ENCODE data around the gene USH2A. TPM values are rescaled to one million over a fixed set of nuclear protein-coding genes. Genes with fewer than 3 reads are reported as not detected.

The USH2A gene
- total and polyA plus RNA-seq, 8 donors, result 0.37 to 0.58 TPM; not detected in 6

- Histone ChIP-seq H3K27ac (no peak overlapping the region), H3K4me1 (no peaks in the 10 kb centered on the region), H3K36me3 (no peaks in the 10 kb centered on the region), H3K27me3 (no peaks in the 10 kb centered on the region), H3K9me3 (no peaks in the 10 kb centered on the region), H3K4me3 (no peak overlapping the region)
- DNase-seq, result no peak
- TF ChIP-seq CTCF (IDR thresholded peaks at IDR 0.05) (no peak), POLR2A (IDR thresholded peaks at IDR 0.05) (no peak), POLR2AphosphoS5 (IDR thresholded peaks at IDR 0.05) (no peak), EP300 (IDR thresholded peaks at IDR 0.05) (no peak)
- intact Hi-C loops (cut with DNase I; ENCODE audit: low total_unique reads), result no loop called here
Measured at GRCh38 chr1:216064643-216065042, 358.6 kb downstream of the USH2A start.

- 90 to 97% (median 94%) methylated on average over 4 of the region's 4 CpGs for WGBS, 5 donors
- TF ChIP-seq POLR2AphosphoS5 (IDR thresholded peaks at IDR 0.05) (no peak), EP300 (IDR thresholded peaks at IDR 0.05) (no peak), POLR2A (IDR thresholded peaks at IDR 0.05) (no peak), CTCF (IDR thresholded peaks at IDR 0.05) (no peak)
Measured at GRCh38 chr1:216057947-216058346, 365.3 kb downstream of the USH2A start.

GRCh38 chr1:216057063-216057462 lies 366.2 kb downstream of the USH2A start:
- no peak for DNase-seq
- no peaks in the 10 kb centered on the region for H3K27me3 ChIP-seq
- no peak overlapping the region for H3K27ac ChIP-seq
- H3K4me3 ChIP-seq, result no peak overlapping the region
- no peak for TF ChIP-seq POLR2AphosphoS5 (IDR thresholded peaks at IDR 0.05)
- peaks cover 0 to 10% (median 0%) of the 10 kb centered on the region in 4 donors for H3K4me1 ChIP-seq
- intact Hi-C loops (cut with DNase I; ENCODE audit: low total_unique reads), result no loop called here
- no peaks in the 10 kb centered on the region for H3K9me3 ChIP-seq
- 27 to 57% (median 51%) methylated on average over 1 of the region's 1 CpG for WGBS, 5 donors
- no peaks in the 10 kb centered on the region for H3K36me3 ChIP-seq

More at GRCh38 chr1:216057947-216058346, 365.3 kb downstream of the USH2A start:
- no peaks in the 10 kb centered on the region for H3K27me3 ChIP-seq
- H3K4me3 ChIP-seq, result no peak overlapping the region
- no peaks in the 10 kb centered on the region for H3K36me3 ChIP-seq
- H3K4me1 ChIP-seq, result peaks cover 0 to 10% (median 0%) of the 10 kb centered on the region in 4 donors
- H3K27ac ChIP-seq, result no peak overlapping the region
- intact Hi-C loops (cut with DNase I; ENCODE audit: low total_unique reads), result no loop called here
- H3K9me3 ChIP-seq, result no peaks in the 10 kb centered on the region
- DNase-seq, result no peak

GRCh38 chr1:216055004-216055403 lies 368.2 kb downstream of the USH2A start:
- 16 to 54% (median 27%) methylated on average over 1 of the region's 1 CpG for WGBS, 5 donors
- no peaks in the 10 kb centered on the region for H3K9me3 ChIP-seq
- DNase-seq, result no peak
- peaks cover 0 to 10% (median 0%) of the 10 kb centered on the region in 4 donors for H3K4me1 ChIP-seq
- no peaks in the 10 kb centered on the region for H3K27me3 ChIP-seq
- H3K27ac ChIP-seq, result no peak overlapping the region
- no peak overlapping the region for H3K4me3 ChIP-seq
- intact Hi-C loops (cut with DNase I; ENCODE audit: low total_unique reads), result no loop called here
- H3K36me3 ChIP-seq, result no peaks in the 10 kb centered on the region
- TF ChIP-seq POLR2A (IDR thresholded peaks at IDR 0.05) (no peak), POLR2AphosphoS5 (IDR thresholded peaks at IDR 0.05) (no peak), EP300 (IDR thresholded peaks at IDR 0.05) (no peak), CTCF (IDR thresholded peaks at IDR 0.05) (no peak)

- WGBS, 5 donors, result 31 to 49% (median 39%) methylated on average over 7 of the region's 7 CpGs
Measured at GRCh38 chr1:216054600-216054999, 368.6 kb downstream of the USH2A start.

More at GRCh38 chr1:216054600-216054999, 368.6 kb downstream of the USH2A start:
- TF ChIP-seq POLR2A (IDR thresholded peaks at IDR 0.05) (no peak), POLR2AphosphoS5 (IDR thresholded peaks at IDR 0.05) (no peak), CTCF (IDR thresholded peaks at IDR 0.05) (no peak), EP300 (IDR thresholded peaks at IDR 0.05) (no peak)
- Histone ChIP-seq H3K27me3 (no peaks in the 10 kb centered on the region), H3K36me3 (no peaks in the 10 kb centered on the region), H3K27ac (no peak overlapping the region), H3K9me3 (no peaks in the 10 kb centered on the region), H3K4me1 (peaks cover 0 to 10% (median 0%) of the 10 kb centered on the region in 4 donors), H3K4me3 (no peak overlapping the region)
- DNase-seq, result peak in 1 of 2 donors; percentile 24
- intact Hi-C loops (cut with DNase I; ENCODE audit: low total_unique reads), result no loop called here
